PC-3 (cell line): ENCODE results near the gene HOXD12. TPM values are rescaled to one million over a fixed set of nuclear protein-coding genes. Genes with fewer than 3 reads are reported as not detected.

Experiments
- ATAC-seq: fragments of 200-7000 bp; cut with Tn5 transposase; 2 replicates; pipeline ENCODE4 v1.9.1; 2020; ENCODE audit warnings: mild to moderate bottlenecking, moderate library complexity
- BruUV-seq: library from RNA; stranded (reverse); fragments of 400-500 nt; replicated peaks from 2 replicates; lab custom pipeline; 2021; lab: Mats Ljungman, UMichigan
- CTCF ChIA-PET: fragments of 300-600 bp; sonication (Branson Sonifier 250); formaldehyde crosslinking; loops from one replicate; lab custom pipeline; 2022; ENCODE audit warnings: antibody characterized with exemption; lab: Charles Lee
- POLR2A ChIA-PET: fragments of 300-600 bp; sonication (Branson Sonifier 250); formaldehyde crosslinking; loops from one replicate; lab custom pipeline; 2022; ENCODE audit warnings: antibody characterized with exemption; ENCODE audit not compliant: unreplicated experiment; lab: Charles Lee
- DNase-seq: peaks from one replicate; pipeline ENCODE4 v3.0.0-alpha.2; 2015
- H2AFZ ChIP-seq: fragments of 300-600 bp; sonication (generic); 2 replicates; pipeline ENCODE4 v1.6.0; 2016; ENCODE audit warnings: antibody characterized with exemption, low read length
- H3F3A ChIP-seq: fragments of 300-600 bp; sonication (generic); one replicate; pipeline ENCODE4 v1.6.0; 2017; ENCODE audit warnings: antibody characterized with exemption, low read length, control low read depth, mild to moderate bottlenecking; ENCODE audit not compliant: unreplicated experiment
- H3K27ac ChIP-seq: fragments of 300-600 bp; sonication (generic); 2 replicates; pipeline ENCODE4 v1.5.1; 2016; ENCODE audit warnings: mild to moderate bottlenecking, low read length
- H3K27me3 ChIP-seq: fragments of 300-600 bp; sonication (generic); 2 replicates; pipeline ENCODE4 v1.6.1; 2016; ENCODE audit warnings: low read length, mixed read lengths
- H3K36me3 ChIP-seq: fragments of 300-600 bp; sonication (generic); 2 replicates; pipeline ENCODE4 v1.6.1; 2016; ENCODE audit warnings: low read depth, mixed run types, low read length, mixed read lengths
- H3K4me1 ChIP-seq: fragments of 300-600 bp; sonication (generic); 2 replicates; pipeline ENCODE4 v1.5.1; 2016; ENCODE audit warnings: low read length; ENCODE audit not compliant: insufficient read depth
- H3K4me2 ChIP-seq: fragments of 300-600 bp; sonication (generic); 2 replicates; pipeline ENCODE4 v1.6.0; 2016; ENCODE audit warnings: low read length
- H3K4me3 ChIP-seq: fragments of 300-600 bp; sonication (generic); 2 replicates; pipeline ENCODE4 v1.5.1; 2016; ENCODE audit warnings: mild to moderate bottlenecking, low read length, mixed read lengths
- H3K79me2 ChIP-seq: fragments of 300-600 bp; sonication (generic); 2 replicates; pipeline ENCODE4 v1.6.1; 2017; ENCODE audit warnings: low read length, mixed read lengths
- H3K9ac ChIP-seq: fragments of 300-600 bp; sonication (generic); 2 replicates; pipeline ENCODE4 v1.6.0; 2016; ENCODE audit warnings: mild to moderate bottlenecking, low read length
- H3K9me2 ChIP-seq: fragments of 300-600 bp; sonication (generic); replicated peaks from 2 replicates; pipeline ENCODE4 v1.6.1; 2016; ENCODE audit warnings: mixed run types, low read length, mixed read lengths
- H3K9me3 ChIP-seq: fragments of 300-600 bp; sonication (generic); 2 replicates; pipeline ENCODE4 v1.6.1; 2016; ENCODE audit warnings: low read length, mixed read lengths
- H4K20me1 ChIP-seq: fragments of 300-600 bp; sonication (generic); 2 replicates; pipeline ENCODE4 v1.6.1; 2016; ENCODE audit warnings: low read length, mixed read lengths
- CTCF ChIP-seq: fragments of 300-600 bp; sonication (generic); conservative IDR thresholded peaks from 2 replicates; pipeline ENCODE4 v1.5.1; 2017; ENCODE audit warnings: antibody characterized with exemption, low read depth, mild to moderate bottlenecking, low read length
- EZH2 ChIP-seq: fragments of 300-600 bp; sonication (generic); IDR thresholded peaks from one replicate; pipeline ENCODE4 v1.6.1; 2017; ENCODE audit warnings: antibody characterized with exemption, mild to moderate bottlenecking, low read length; ENCODE audit not compliant: unreplicated experiment
- EZH2phosphoT487 ChIP-seq: fragments of 300-600 bp; sonication (generic); IDR thresholded peaks from 2 replicates; pipeline ENCODE4 v1.6.1; 2018; ENCODE audit warnings: mild to moderate bottlenecking, antibody characterized with exemption, low read length, borderline replicate concordance
- intact Hi-C: fragments of 100-400 bp; cut with micrococcal nuclease; formaldehyde crosslinking; loops from 2 replicates; pipeline ENCODE4 v1.9.0; 2023
- total RNA-seq: library from RNA; depleted of rRNA; stranded (reverse); fragments of >200 nt; gene quantifications from 2 replicates; pipeline ENCODE4 v1.2.3, GENCODE V29; 2014

HOXD12 gene
- total RNA-seq, 1 experiment from 2014 or later, result not detected

GRCh38 chr2:176076063-176076462, 23.5 kb upstream of the HOXD12 start:
- no peaks in the 10 kb centered on the region for H3F3A ChIP-seq
- H3K9me2 ChIP-seq, result no peaks in the 10 kb centered on the region
- POLR2A ChIA-PET, result no interaction called here
- TF ChIP-seq CTCF, result no peak
- TF ChIP-seq EZH2, result no peak
- no peak for TF ChIP-seq EZH2phosphoT487
- no peak overlapping the region for H2AFZ ChIP-seq
- ATAC-seq (no peak), DNase-seq (no peak)
- H3K4me1 ChIP-seq, result no peaks in the 10 kb centered on the region
- no TSS peak for BruUV-seq
- no peak overlapping the region for H3K4me2 ChIP-seq
- peaks cover 73% of the 10 kb centered on the region for H3K27me3 ChIP-seq
- H3K27ac ChIP-seq, result no peak overlapping the region
- no peaks in the 10 kb centered on the region for H4K20me1 ChIP-seq
- H3K9ac ChIP-seq, result no peak overlapping the region
- no peak overlapping the region for H3K4me3 ChIP-seq
- no peaks in the 10 kb centered on the region for H3K79me2 ChIP-seq
- CTCF ChIA-PET, result no interaction called here
- intact Hi-C loops, result no loop called here
- H3K9me3 ChIP-seq, result no peaks in the 10 kb centered on the region
- H3K36me3 ChIP-seq, result no peaks in the 10 kb centered on the region

GRCh38 chr2:176076796-176077195, 22.8 kb upstream of the HOXD12 start:
- Histone ChIP-seq H3K4me1 (no peaks in the 10 kb centered on the region), H3K36me3 (no peaks in the 10 kb centered on the region), H3K9me2 (no peaks in the 10 kb centered on the region), H3K4me2 (no peak overlapping the region), H3K9me3 (no peaks in the 10 kb centered on the region), H3K9ac (no peak overlapping the region), H3K79me2 (no peaks in the 10 kb centered on the region), H3K27me3 (peaks cover 71% of the 10 kb centered on the region), H3F3A (no peaks in the 10 kb centered on the region), H3K27ac (no peak overlapping the region), H3K4me3 (no peak overlapping the region), H2AFZ (no peak overlapping the region), H4K20me1 (no peaks in the 10 kb centered on the region)
- intact Hi-C loops, result no loop called here
- no peak for TF ChIP-seq EZH2phosphoT487
- ChIA-PET CTCF (no interaction called here), POLR2A (no interaction called here)
- no TSS peak for BruUV-seq
- DNase-seq (no peak), ATAC-seq (no peak)

- no peak overlapping the region for H3K4me3 ChIP-seq
- H3K4me2 ChIP-seq, result no peak overlapping the region
- no peaks in the 10 kb centered on the region for H4K20me1 ChIP-seq
- H3K27ac ChIP-seq, result no peak overlapping the region
- H3K36me3 ChIP-seq, result no peaks in the 10 kb centered on the region
- no peak for ATAC-seq
- peaks cover 53% of the 10 kb centered on the region for H3K27me3 ChIP-seq
- POLR2A ChIA-PET, result no interaction called here
- no peaks in the 10 kb centered on the region for H3F3A ChIP-seq
- BruUV-seq, result no TSS peak
- intact Hi-C loops, result no loop called here
- no peaks in the 10 kb centered on the region for H3K9me2 ChIP-seq
- CTCF ChIA-PET, result no interaction called here
- TF ChIP-seq CTCF (no peak), EZH2phosphoT487 (no peak), EZH2 (no peak)
- no peak for DNase-seq
- H3K4me1 ChIP-seq, result no peaks in the 10 kb centered on the region
- no peak overlapping the region for H2AFZ ChIP-seq
- H3K9me3 ChIP-seq, result no peaks in the 10 kb centered on the region
- no peak overlapping the region for H3K9ac ChIP-seq
- no peaks in the 10 kb centered on the region for H3K79me2 ChIP-seq
Measured at GRCh38 chr2:176078541-176079284, 20.9 kb upstream of the HOXD12 start.
